Breast epithelium (tissue), 4 donors: ENCODE results near the gene NR1I2. TPM values are rescaled to one million over a fixed set of nuclear protein-coding genes. Genes with fewer than 3 reads are reported as not detected.

ENCODE experiments used
- DNase-seq, 2 donors: peaks; one replicate each; pipeline ENCODE4 v3.0.0-alpha.2; 2019; ENCODE audit warnings: low spot score in 2 of 2
- H3K27ac ChIP-seq, 2 donors: fragments of 200-600 bp; sonication (generic) in 1 of 2; one replicate each; pipeline ENCODE4 v1.5.1; 2016 to 2019; ENCODE audit warnings: mild to moderate bottlenecking in 1 of 2
- H3K27me3 ChIP-seq, 2 donors: fragments of 200-600 bp; sonication (generic) in 1 of 2; one replicate each; pipeline versions ENCODE4 v1.5.1 to v1.6.0; 2017 to 2019; ENCODE audit warnings: control low read depth in 1 of 2, mild to moderate bottlenecking in 1 of 2
- H3K36me3 ChIP-seq: fragments of 200-600 bp; one replicate; pipeline ENCODE4 v1.5.1; 2019
- H3K4me1 ChIP-seq, 2 donors: fragments of 200-600 bp; sonication (generic); one replicate each; pipeline ENCODE4 v1.5.1; 2016 to 2019; ENCODE audit warnings: control low read depth in 1 of 2
- H3K4me3 ChIP-seq, 3 donors: fragments of 200-600 bp; sonication (generic); 1 replicate in 2 of 3; 2 replicates in 1 of 3; pipeline ENCODE4 v1.5.1; 2016 to 2019; ENCODE audit warnings: mild to moderate bottlenecking in 3 of 3, moderate library complexity in 2 of 3
- H3K9me3 ChIP-seq, 2 donors: fragments of 200-600 bp; sonication (generic) in 1 of 2; one replicate each; pipeline ENCODE4 v1.5.1; 2016 to 2019; ENCODE audit warnings: control low read depth in 1 of 2
- POLR2A ChIP-seq: fragments of 450-650 bp; IDR thresholded peaks from one replicate; pipeline ENCODE4 v1.6.1; 2016; ENCODE audit warnings: antibody characterized with exemption, mild to moderate bottlenecking, moderate library complexity
- POLR2AphosphoS5 ChIP-seq, 3 donors: sonication (generic); formaldehyde crosslinking; IDR thresholded peaks; one replicate each; pipeline ENCODE4 v1.6.1; 2017; ENCODE audit warnings: antibody characterized with exemption in 3 of 3
- intact Hi-C: fragments of 100-400 bp; cut with DNase I; formaldehyde crosslinking; loops from one replicate; pipeline ENCODE4 v1.15.1; 2023; ENCODE audit warnings: low total_unique reads
- total RNA-seq, 3 donors: library from RNA; depleted of rRNA; stranded (reverse); fragments of >200 nt; gene quantifications; one replicate each; pipeline ENCODE4 v1.1.0, GENCODE V29; 2016
- TF ChIP-seq, protein P1 (sequence below), 3 donors: fragments of 450-650 bp; IDR thresholded peaks; one replicate each; pipeline ENCODE4 v1.5.1; 2016 to 2017; ENCODE audit warnings: antibody characterized with exemption in 3 of 3, mild to moderate bottlenecking in 3 of 3, moderate library complexity in 3 of 3

NR1I2 gene
- total RNA-seq, 3 donors from 2014 or later = 0.29 to 0.98 (median 0.32) TPM

DNA sequence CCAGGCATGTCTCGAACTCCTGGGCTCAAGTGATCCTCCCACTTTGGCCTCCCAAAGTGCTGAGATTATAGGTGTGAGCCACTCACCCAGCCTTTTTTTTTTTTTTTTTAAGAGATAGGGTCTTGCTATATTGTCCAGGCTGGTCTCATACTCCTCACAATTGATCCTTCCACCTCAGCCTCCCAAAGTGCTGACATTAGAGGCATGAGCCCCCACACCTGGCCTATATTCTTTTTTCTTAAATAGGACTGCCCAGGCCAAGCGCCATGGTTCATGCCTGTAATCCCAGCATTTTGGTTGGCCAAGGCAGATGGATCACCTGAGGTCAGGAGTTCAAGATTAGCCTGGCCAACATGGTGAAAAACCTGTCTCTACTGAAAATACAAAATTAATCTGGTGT, 12.5 kb downstream of the NR1I2 start:
- no peaks in the 10 kb centered on the region for H3K4me1 ChIP-seq
- no peak for DNase-seq
- TF ChIP-seq, protein P1, sequence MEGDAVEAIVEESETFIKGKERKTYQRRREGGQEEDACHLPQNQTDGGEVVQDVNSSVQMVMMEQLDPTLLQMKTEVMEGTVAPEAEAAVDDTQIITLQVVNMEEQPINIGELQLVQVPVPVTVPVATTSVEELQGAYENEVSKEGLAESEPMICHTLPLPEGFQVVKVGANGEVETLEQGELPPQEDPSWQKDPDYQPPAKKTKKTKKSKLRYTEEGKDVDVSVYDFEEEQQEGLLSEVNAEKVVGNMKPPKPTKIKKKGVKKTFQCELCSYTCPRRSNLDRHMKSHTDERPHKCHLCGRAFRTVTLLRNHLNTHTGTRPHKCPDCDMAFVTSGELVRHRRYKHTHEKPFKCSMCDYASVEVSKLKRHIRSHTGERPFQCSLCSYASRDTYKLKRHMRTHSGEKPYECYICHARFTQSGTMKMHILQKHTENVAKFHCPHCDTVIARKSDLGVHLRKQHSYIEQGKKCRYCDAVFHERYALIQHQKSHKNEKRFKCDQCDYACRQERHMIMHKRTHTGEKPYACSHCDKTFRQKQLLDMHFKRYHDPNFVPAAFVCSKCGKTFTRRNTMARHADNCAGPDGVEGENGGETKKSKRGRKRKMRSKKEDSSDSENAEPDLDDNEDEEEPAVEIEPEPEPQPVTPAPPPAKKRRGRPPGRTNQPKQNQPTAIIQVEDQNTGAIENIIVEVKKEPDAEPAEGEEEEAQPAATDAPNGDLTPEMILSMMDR (IDR thresholded peaks at IDR 0.05) = no peak
- TF ChIP-seq POLR2AphosphoS5 (IDR thresholded peaks at IDR 0.05) = no peak
- no peak for TF ChIP-seq POLR2A
- H3K9me3 ChIP-seq = no peaks in the 10 kb centered on the region
- intact Hi-C loops = no loop called here
- H3K36me3 ChIP-seq = no peaks in the 10 kb centered on the region
- H3K27me3 ChIP-seq = no peaks in the 10 kb centered on the region
- H3K27ac ChIP-seq = no peak overlapping the region
- H3K4me3 ChIP-seq = no peak overlapping the region

DNA sequence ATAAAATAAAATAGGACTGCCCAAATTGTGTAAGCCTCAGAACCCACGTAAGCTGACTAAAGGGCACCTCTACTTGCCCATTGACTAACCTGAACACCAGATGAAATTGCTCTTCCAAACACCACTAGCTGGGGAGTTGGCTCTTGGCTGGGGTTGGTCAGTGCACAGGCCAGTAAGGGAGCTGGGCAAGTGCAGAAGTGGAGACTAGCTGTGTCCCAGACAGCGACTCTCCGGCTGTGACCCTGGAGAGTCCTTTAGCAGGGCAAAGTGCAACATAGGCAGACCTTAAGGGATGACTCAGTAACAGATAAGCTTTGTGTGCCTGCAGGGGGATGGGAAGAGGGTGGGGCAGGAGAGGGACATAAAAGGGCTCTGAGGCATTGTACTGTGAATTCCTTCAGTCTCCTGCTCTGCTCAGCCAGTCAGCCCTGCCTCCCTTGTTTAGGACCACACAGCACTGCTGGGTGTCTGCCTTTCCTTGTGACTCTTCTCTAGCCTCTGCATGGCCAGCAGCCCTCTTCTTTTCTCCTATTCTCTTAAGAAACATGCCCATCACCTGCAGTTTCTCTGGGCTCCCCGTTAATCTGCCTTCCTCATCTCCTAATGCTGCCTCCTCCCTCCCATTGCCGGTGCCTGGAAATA, 13.2 kb downstream of the NR1I2 start:
- DNase-seq = no peak
- H3K4me3 ChIP-seq = no peak overlapping the region
- intact Hi-C loops = no loop called here
- no peak for TF ChIP-seq POLR2A
- TF ChIP-seq, protein P1 (IDR thresholded peaks at IDR 0.05) = no peak
- TF ChIP-seq POLR2AphosphoS5 (IDR thresholded peaks at IDR 0.05) = no peak
- H3K27me3 ChIP-seq = no peaks in the 10 kb centered on the region
- H3K36me3 ChIP-seq = no peaks in the 10 kb centered on the region
- no peaks in the 10 kb centered on the region for H3K9me3 ChIP-seq
- no peak overlapping the region for H3K27ac ChIP-seq
- no peaks in the 10 kb centered on the region for H3K4me1 ChIP-seq

DNA sequence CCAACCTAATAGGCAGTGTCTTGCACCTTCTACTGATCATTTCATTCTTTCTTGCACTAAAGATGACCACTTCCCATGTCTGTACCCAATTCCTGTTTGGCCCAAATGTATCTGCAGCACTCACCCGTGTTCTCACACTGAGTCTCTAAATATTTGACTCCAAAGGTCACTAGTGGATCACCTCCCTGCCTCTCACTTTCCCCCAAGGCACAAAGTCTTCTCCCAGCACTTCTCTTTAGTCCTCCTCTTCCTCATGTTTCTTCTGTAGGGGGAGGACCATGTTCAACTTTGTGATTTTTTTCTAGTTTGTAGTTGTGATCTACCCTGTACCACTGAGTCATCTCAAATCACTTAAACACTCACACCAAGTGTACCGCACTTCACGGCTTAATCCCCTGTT, 13.9 kb downstream of the NR1I2 start:
- intact Hi-C loops = no loop called here
- no peak overlapping the region for H3K4me3 ChIP-seq
- H3K9me3 ChIP-seq = no peaks in the 10 kb centered on the region
- no peak overlapping the region for H3K27ac ChIP-seq
- H3K4me1 ChIP-seq = no peaks in the 10 kb centered on the region
- no peak for TF ChIP-seq POLR2AphosphoS5 (IDR thresholded peaks at IDR 0.05)
- TF ChIP-seq, protein P1 (IDR thresholded peaks at IDR 0.05) = no peak
- no peak for TF ChIP-seq POLR2A
- DNase-seq = no peak
- no peaks in the 10 kb centered on the region for H3K27me3 ChIP-seq
- H3K36me3 ChIP-seq = no peaks in the 10 kb centered on the region

DNA sequence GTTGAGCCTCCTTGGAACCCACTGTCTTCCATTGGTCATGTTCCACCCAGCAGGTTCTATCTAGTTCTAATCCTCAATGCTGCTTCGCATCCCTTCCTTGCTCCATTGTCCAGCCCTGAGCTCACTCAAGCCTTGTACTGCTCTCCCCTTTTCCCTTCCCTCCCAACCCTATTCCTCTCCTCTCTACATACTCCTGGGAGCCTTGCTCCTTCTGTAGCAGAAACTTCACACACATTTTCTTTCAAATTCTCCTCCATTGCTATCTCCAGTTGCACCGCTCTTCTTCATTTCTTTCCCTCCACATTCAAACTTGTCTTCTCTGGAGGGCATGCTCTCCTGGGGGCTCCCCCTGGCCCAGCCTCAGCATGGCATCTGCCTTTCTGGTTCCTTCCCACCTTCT, 14.5 kb downstream of the NR1I2 start:
- Histone ChIP-seq H3K27ac (no peak overlapping the region), H3K4me3 (no peak overlapping the region), H3K27me3 (no peaks in the 10 kb centered on the region), H3K9me3 (no peaks in the 10 kb centered on the region), H3K36me3 (no peaks in the 10 kb centered on the region), H3K4me1 (no peaks in the 10 kb centered on the region)
- TF ChIP-seq, protein P1 (IDR thresholded peaks at IDR 0.05) = no peak
- TF ChIP-seq POLR2AphosphoS5 (IDR thresholded peaks at IDR 0.05) = no peak
- TF ChIP-seq POLR2A = no peak
- DNase-seq = no peak
- intact Hi-C loops = no loop called here

DNA sequence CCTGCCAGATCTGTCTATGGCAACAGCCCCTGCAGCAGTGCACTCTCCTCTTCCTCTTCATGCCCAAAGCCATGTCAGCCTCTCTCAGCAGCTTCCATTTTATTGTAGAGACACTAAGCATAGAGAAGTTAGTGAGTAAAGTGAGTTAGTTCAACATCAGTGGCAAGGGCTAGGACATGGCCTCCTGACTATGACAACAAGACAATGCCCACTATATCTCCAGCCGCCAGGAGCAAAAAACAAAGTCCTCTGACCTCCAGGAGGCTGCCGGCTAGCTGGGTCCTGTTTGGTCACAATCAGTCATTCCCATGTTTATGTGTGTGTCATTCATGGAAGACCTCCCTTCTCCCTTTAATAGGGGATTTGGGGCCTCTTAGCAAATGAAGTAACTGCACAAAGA, 14.9 kb downstream of the NR1I2 start:
- TF ChIP-seq POLR2A (no peak), POLR2AphosphoS5 (IDR thresholded peaks at IDR 0.05) (no peak)
- TF ChIP-seq, protein P1 (IDR thresholded peaks at IDR 0.05) = no peak
- intact Hi-C loops = no loop called here
- Histone ChIP-seq H3K27ac (no peak overlapping the region), H3K4me1 (no peaks in the 10 kb centered on the region), H3K9me3 (no peaks in the 10 kb centered on the region), H3K36me3 (no peaks in the 10 kb centered on the region), H3K27me3 (no peaks in the 10 kb centered on the region), H3K4me3 (no peak overlapping the region)
- DNase-seq = no peak
